ENCODE data around the gene DDT.
"Not testable (repeated sequence)": the region's sequence is repeated elsewhere in the genome, so short reads cannot be mapped to it uniquely, and the experiment has no call there.

Gene DDT

DNA sequence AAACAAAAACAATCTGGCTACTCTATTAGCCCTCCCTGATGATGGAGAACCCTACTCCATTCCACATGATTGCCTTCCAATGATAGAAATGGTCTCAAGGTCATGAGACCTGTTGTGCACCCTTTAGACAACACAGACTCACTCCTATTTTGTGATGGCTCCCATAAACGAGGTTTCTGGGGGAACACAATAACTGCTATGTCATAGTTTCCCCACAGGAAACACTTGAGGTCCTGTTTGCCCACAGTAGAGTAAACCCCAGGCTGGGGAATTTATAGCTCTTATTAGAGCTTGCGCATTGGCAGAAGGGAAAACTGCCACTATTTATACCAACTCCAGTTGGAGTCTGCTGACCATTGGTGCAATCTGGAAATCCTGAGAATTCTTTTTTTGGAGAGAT is 51.3 kb downstream of the DDT start:
- Histone ChIP-seq H3K36me3 (ENCODE audit: insufficient read depth, low read length) (peaks cover 42% of the 10 kb centered on the region), H3K9me3 (ENCODE audit: low read depth, low read length) (no peaks in the 10 kb centered on the region), H3K9ac (ENCODE audit: insufficient read length) (no peak overlapping the region), H3K27ac (no peak overlapping the region), H3K4me3 (no peak overlapping the region)
- no peak for DNase-seq (ENCODE audit: low read depth, low spot score)
- TF ChIP-seq POLR2AphosphoS5 (IDR thresholded peaks at IDR 0.05; ENCODE audit: borderline replicate concordance, low read depth, low read length): no peak
- no peak for TF ChIP-seq EZH2 (IDR thresholded peaks at IDR 0.05)
- TF ChIP-seq FOXP2 (optimal IDR thresholded peaks at IDR 0.05; ENCODE audit: control extremely low read depth, extremely low read length, insufficient read depth): no peak

DNA sequence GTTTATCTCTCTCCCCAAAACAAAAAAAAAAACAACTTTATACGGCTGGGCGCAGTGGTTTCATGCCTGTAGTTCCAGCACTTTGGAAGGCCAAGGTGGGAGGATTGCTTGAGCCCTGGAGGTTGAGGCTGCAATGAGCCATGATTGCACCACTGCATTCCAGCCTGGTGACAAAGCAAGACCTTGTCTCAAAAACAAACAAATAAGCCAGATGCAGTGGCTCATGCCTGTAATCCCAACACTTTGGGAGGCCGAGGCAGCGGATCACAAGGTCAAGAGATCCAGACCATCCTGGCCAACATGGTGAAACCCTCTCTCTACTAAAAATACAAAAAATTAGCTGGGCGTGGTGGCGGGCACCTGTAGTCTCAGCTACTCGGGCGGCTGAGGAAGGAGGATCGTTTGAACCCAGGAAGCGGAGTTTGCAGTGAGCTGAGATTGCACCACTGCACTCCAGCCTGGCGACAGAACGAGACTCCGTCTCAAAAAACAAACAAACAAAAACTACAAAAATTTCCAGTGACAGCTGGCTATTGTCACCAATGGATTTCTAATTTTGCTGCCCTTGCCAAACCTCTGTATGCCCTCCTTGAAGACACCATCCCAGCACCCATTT is 52.5 kb downstream of the DDT start:
- H3K27ac ChIP-seq; H3K9me3 ChIP-seq (ENCODE audit: low read depth, low read length); H3K4me3 ChIP-seq; H3K9ac ChIP-seq (ENCODE audit: insufficient read length); DNase-seq (ENCODE audit: low read depth, low spot score): not testable (repeated sequence)
- H3K36me3 ChIP-seq (ENCODE audit: insufficient read depth, low read length): peaks cover 33% of the 10 kb centered on the region
